Glutamatergic neuron (in vitro differentiated cells): ENCODE results near the gene TMEM258. TPM values are rescaled to one million over a fixed set of nuclear protein-coding genes. Genes with fewer than 3 reads are reported as not detected.

Experiments used
- DNase-seq: peaks from one replicate; pipeline ENCODE4 v3.0.0; 2022
- H3K27ac Mint-ChIP-seq: one replicate; pipeline ENCODE4 v1.8.0; 2020; ENCODE audit warnings: mild to moderate bottlenecking, mixed read lengths, inconsistent platforms; ENCODE audit not compliant: unreplicated experiment
- H3K27me3 Mint-ChIP-seq: one replicate; pipeline ENCODE4 v1.8.0; 2020; ENCODE audit warnings: mild to moderate bottlenecking, moderate library complexity, mixed read lengths, inconsistent platforms; ENCODE audit not compliant: unreplicated experiment
- H3K36me3 Mint-ChIP-seq: one replicate; pipeline ENCODE4 v1.8.0; 2020; ENCODE audit warnings: mild to moderate bottlenecking, mixed read lengths, inconsistent platforms; ENCODE audit not compliant: unreplicated experiment
- H3K4me1 Mint-ChIP-seq: one replicate; pipeline ENCODE4 v1.8.0; 2020; ENCODE audit warnings: mild to moderate bottlenecking, low read depth, mixed read lengths, inconsistent platforms; ENCODE audit not compliant: unreplicated experiment
- H3K4me3 Mint-ChIP-seq: one replicate; pipeline ENCODE4 v1.8.0; 2020; ENCODE audit warnings: mild to moderate bottlenecking, mixed read lengths, inconsistent platforms; ENCODE audit not compliant: unreplicated experiment
- H3K9me3 Mint-ChIP-seq: one replicate; pipeline ENCODE4 v1.8.0; 2020; ENCODE audit warnings: mild to moderate bottlenecking, moderate library complexity, mixed read lengths, inconsistent platforms; ENCODE audit not compliant: unreplicated experiment
- CTCF ChIP-seq: fragments of 200-600 bp; sonication (generic); IDR thresholded peaks from one replicate; pipeline ENCODE4 v1.5.0; 2021; ENCODE audit not compliant: partially characterized antibody, unreplicated experiment
- total RNA-seq: library from RNA; stranded (reverse); fragmentation: NEBNext Ultra II Directional; extraction: Animal tissue kit (Norgen Biotek cat#: 25700); gene quantifications from one replicate; pipeline ENCODE4 v1.2.1, GENCODE V29; 2021; ENCODE audit not compliant: unreplicated experiment

Gene TMEM258
- total RNA-seq, 1 donor from 2014 or later, result 82.7 TPM

- Mint-ChIP-seq H3K27me3 (peaks cover 7% of the 10 kb centered on the region), H3K4me3 (no peak overlapping the region), H3K4me1 (peaks cover 15% of the 10 kb centered on the region), H3K27ac (no peak overlapping the region), H3K9me3 (peaks cover 3% of the 10 kb centered on the region), H3K36me3 (no peaks in the 10 kb centered on the region)
- TF ChIP-seq CTCF, result peak; percentile 23
- no peak for DNase-seq
These were observed 44.5 kb downstream of the TMEM258 start for GRCh38 chr11:61747967-61748285.

- Mint-ChIP-seq H3K4me1 (peaks cover 16% of the 10 kb centered on the region), H3K27me3 (peaks cover 9% of the 10 kb centered on the region), H3K36me3 (no peaks in the 10 kb centered on the region), H3K27ac (no peak overlapping the region), H3K4me3 (no peak overlapping the region), H3K9me3 (peaks cover 3% of the 10 kb centered on the region)
- TF ChIP-seq CTCF, result peak; percentile 88
- DNase-seq, result peak; percentile 87
These were observed 45.0 kb downstream of the TMEM258 start for GRCh38 chr11:61747192-61747966.

GRCh38 chr11:61746442-61747191 is 45.8 kb downstream of the TMEM258 start:
- no peak for TF ChIP-seq CTCF
- Mint-ChIP-seq H3K4me1 (peaks cover 19% of the 10 kb centered on the region), H3K4me3 (no peak overlapping the region), H3K9me3 (peaks cover 6% of the 10 kb centered on the region), H3K27me3 (peaks cover 5% of the 10 kb centered on the region), H3K27ac (no peak overlapping the region), H3K36me3 (no peaks in the 10 kb centered on the region)
- DNase-seq, result no peak

- peaks cover 6% of the 10 kb centered on the region for H3K9me3 Mint-ChIP-seq
- peaks cover 5% of the 10 kb centered on the region for H3K27me3 Mint-ChIP-seq
- H3K4me3 Mint-ChIP-seq, result no peak overlapping the region
- no peak for DNase-seq
- H3K4me1 Mint-ChIP-seq, result peaks cover 19% of the 10 kb centered on the region
- no peaks in the 10 kb centered on the region for H3K36me3 Mint-ChIP-seq
- peak overlapping the region; percentile 60 for H3K27ac Mint-ChIP-seq
- no peak for TF ChIP-seq CTCF
These were observed 46.5 kb downstream of the TMEM258 start for GRCh38 chr11:61745781-61746441.
